ENCODE data around the gene IGFBP7. TPM values are rescaled to one million over a fixed set of nuclear protein-coding genes. Genes with fewer than 3 reads are reported as not detected.
A peak's percentile ranks its signal among the peaks of the same experiment; 100 is the strongest.

Gene IGFBP7
- total and polyA plus RNA-seq, 2 of the 8 experiments (the other 6 are each of a cell fraction or from before 2014, with no cell fraction given) = 0.17 to 0.48 TPM

GRCh38 chr4:57039345-57039744, 70.8 kb downstream of the IGFBP7 start:
- no peak overlapping the region for H4K91ac ChIP-seq (replicated peaks; ENCODE audit: insufficient read length, low read length)
- 92% methylated on average over 2 of the region's 2 CpGs; no CpG with 5 or more reads in 1 of the 2 experiments for WGBS, 2 experiments (ENCODE audit: extremely low coverage in 1 of 2, insufficient coverage in 1 of 2, insufficient read length in 1 of 2, insufficient replicate concordance in 2 of 2, low coverage in 1 of 2, low lambda C conversion rate in 2 of 2, missing lambda C conversion rate in 1 of 2)
- no peak overlapping the region for H3K18ac ChIP-seq (ENCODE audit: extremely low read depth, low read length)
- no peaks in the 10 kb centered on the region for H3K27me3 ChIP-seq (replicated peaks in 1 of 4; ENCODE audit: control insufficient read depth in 3 of 4, extremely low read depth in 1 of 4, insufficient read depth in 3 of 4, low read length in 3 of 4)
- no peak overlapping the region for H2AFZ ChIP-seq (ENCODE audit: low read length)
- H3K4me3 ChIP-seq (ENCODE audit: extremely low read depth in 1 of 4, insufficient read depth in 2 of 4, low read depth in 3 of 4, low read length in 4 of 4) = no peak overlapping the region
- H2BK12ac ChIP-seq (ENCODE audit: low read depth, low read length) = no peak overlapping the region
- H3K36me3 ChIP-seq (ENCODE audit: control insufficient read depth in 2 of 4, insufficient read depth in 4 of 4, low read length in 3 of 4) = no peaks in the 10 kb centered on the region
- H3K56ac ChIP-seq (replicated peaks; ENCODE audit: insufficient read length, low read depth, low read length) = no peak overlapping the region
- no peaks in the 10 kb centered on the region for H3K9me3 ChIP-seq (ENCODE audit: insufficient read depth in 2 of 2, low read depth in 1 of 2, low read length in 1 of 2)
- H2BK5ac ChIP-seq (ENCODE audit: low read depth, low read length) = no peak overlapping the region
- no peaks in the 10 kb centered on the region for H4K20me1 ChIP-seq (replicated peaks in 1 of 2; ENCODE audit: control insufficient read depth in 1 of 2, insufficient read depth in 2 of 2, low read length in 2 of 2)
- no peak overlapping the region for H3K27ac ChIP-seq (ENCODE audit: low read depth, low read length)
- H3K14ac ChIP-seq (ENCODE audit: insufficient read length) = no peak overlapping the region
- no peaks in the 10 kb centered on the region for H3K4me1 ChIP-seq (replicated peaks in 1 of 4; ENCODE audit: control insufficient read depth in 3 of 4, insufficient read depth in 4 of 4, low read length in 3 of 4)
- H3K23me2 ChIP-seq (ENCODE audit: low read depth, low read length) = no peaks in the 10 kb centered on the region
- H3K79me1 ChIP-seq (ENCODE audit: low read depth, low read length) = no peaks in the 10 kb centered on the region
- FAIRE-seq = no peak
- no peak overlapping the region for H2BK20ac ChIP-seq (ENCODE audit: low read length)
- no peak overlapping the region for H3K9ac ChIP-seq (replicated peaks in 1 of 4; ENCODE audit: extremely low read depth in 1 of 4, low read depth in 3 of 4, low read length in 3 of 4)
- H3K79me2 ChIP-seq (ENCODE audit: control insufficient read depth in 1 of 2, insufficient read depth in 2 of 2, low read length in 2 of 2) = no peaks in the 10 kb centered on the region
- H2BK15ac ChIP-seq (ENCODE audit: low read length) = no peak overlapping the region
- H4K5ac ChIP-seq (ENCODE audit: insufficient read length, low read depth, low read length) = no peak overlapping the region
- no peak overlapping the region for H4K8ac ChIP-seq (ENCODE audit: extremely low read depth, insufficient read depth, low read length)
- CTCF ChIA-PET (ENCODE audit: partially characterized antibody) = interaction anchor here (0.7 to 5.6 kb wide), 12 partner anchors 11 to 403 kb away, joined by 3 to 87 read pairs (median 6); no protein-coding TSS in a partner anchor
- no peak overlapping the region for H3K23ac ChIP-seq (ENCODE audit: insufficient read length)
- H2AK5ac ChIP-seq (ENCODE audit: low read depth, low read length) = no peak overlapping the region
- DNase-seq (ENCODE audit: low read depth in 1 of 2, low spot score in 2 of 2) = no peak
- H3K4ac ChIP-seq (replicated peaks; ENCODE audit: insufficient read length, low read depth, low read length) = peak overlapping the region; percentile 63
- POLR2A ChIA-PET (ENCODE audit: partially characterized antibody) = no interaction called here
- H3K4me2 ChIP-seq (ENCODE audit: insufficient read depth in 1 of 2, low read depth in 2 of 2, low read length in 2 of 2) = no peak overlapping the region
- H2BK120ac ChIP-seq (replicated peaks; ENCODE audit: low read depth, low read length) = no peak overlapping the region
- no peak for TF ChIP-seq JUND (IDR thresholded peaks at IDR 0.05; ENCODE audit: low read length)
- no peak for TF ChIP-seq RNF2 (IDR thresholded peaks at IDR 0.05; ENCODE audit: borderline replicate concordance, low read depth, low read length, missing control alignments, poor library complexity, severe bottlenecking)
- no peak for TF ChIP-seq RBBP5 (IDR thresholded peaks at IDR 0.05; ENCODE audit: borderline replicate concordance, low read depth, low read length)
- TF ChIP-seq SP2 (IDR thresholded peaks at IDR 0.05; ENCODE audit: low read length) = no peak
- no peak for TF ChIP-seq CREB1 (IDR thresholded peaks at IDR 0.05)
- TF ChIP-seq KDM5A (IDR thresholded peaks at IDR 0.05; ENCODE audit: low read length) = no peak
- no peak for TF ChIP-seq RFX5 (IDR thresholded peaks at IDR 0.05; ENCODE audit: borderline replicate concordance, low read depth, low read length)
- TF ChIP-seq, protein P1, sequence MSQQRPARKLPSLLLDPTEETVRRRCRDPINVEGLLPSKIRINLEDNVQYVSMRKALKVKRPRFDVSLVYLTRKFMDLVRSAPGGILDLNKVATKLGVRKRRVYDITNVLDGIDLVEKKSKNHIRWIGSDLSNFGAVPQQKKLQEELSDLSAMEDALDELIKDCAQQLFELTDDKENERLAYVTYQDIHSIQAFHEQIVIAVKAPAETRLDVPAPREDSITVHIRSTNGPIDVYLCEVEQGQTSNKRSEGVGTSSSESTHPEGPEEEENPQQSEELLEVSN (IDR thresholded peaks at IDR 0.05) = no peak
- TF ChIP-seq MAFK (IDR thresholded peaks at IDR 0.05; ENCODE audit: low read depth, low read length) = no peak
- no peak for TF ChIP-seq GABPA (IDR thresholded peaks at IDR 0.05; ENCODE audit: borderline replicate concordance, insufficient read depth, low read length)
- TF ChIP-seq CBX8 (IDR thresholded peaks at IDR 0.05; ENCODE audit: borderline replicate concordance, low read depth, low read length) = no peak
- TF ChIP-seq EZH2 (IDR thresholded peaks at IDR 0.05; ENCODE audit: low read depth, low read length, severe bottlenecking) = no peak
- TF ChIP-seq NANOG (IDR thresholded peaks at IDR 0.05; ENCODE audit: insufficient read depth, low read depth, low read length, poor library complexity, severe bottlenecking) = no peak
